Upper lobe of left lung (tissue), 6 donors: Measurements from ENCODE around the gene NBEA. TPM values are rescaled to one million over a fixed set of nuclear protein-coding genes. Genes with fewer than 3 reads are reported as not detected.

ENCODE experiments used
- ATAC-seq, 2 donors: fragments of 200-7000 bp; cut with Tn5 transposase; one replicate each; pipeline ENCODE4 v1.9.1; 2022; ENCODE audit warnings: mild to moderate bottlenecking in 2 of 2, moderate library complexity in 2 of 2; ENCODE audit not compliant: low FRiP score in 2 of 2
- DNase-seq, 2 donors: peaks; one replicate each; pipeline ENCODE4 v3.0.0-alpha.2; 2019 to 2020
- H3K27ac ChIP-seq, 4 donors: fragments of 200-600 bp; sonication (generic); one replicate each; pipeline ENCODE4 v1.5.1; 2016 to 2019
- H3K27me3 ChIP-seq, 4 donors: fragments of 200-600 bp; sonication (generic); one replicate each; pipeline ENCODE4 v1.5.1; 2017 to 2019
- H3K36me3 ChIP-seq, 4 donors: fragments of 200-600 bp; sonication (generic); one replicate each; pipeline ENCODE4 v1.5.1; 2016 to 2019
- H3K4me1 ChIP-seq, 4 donors: fragments of 200-600 bp; sonication (generic); one replicate each; pipeline ENCODE4 v1.5.1; 2018 to 2019
- H3K4me3 ChIP-seq, 4 donors: fragments of 200-600 bp; sonication (generic); one replicate each; pipeline ENCODE4 v1.5.1; 2017 to 2019; ENCODE audit warnings: mild to moderate bottlenecking in 2 of 4, moderate library complexity in 1 of 4
- H3K9me3 ChIP-seq, 4 donors: fragments of 200-600 bp; sonication (generic); one replicate each; pipeline ENCODE4 v1.5.1; 2018 to 2019
- EP300 ChIP-seq, 4 donors: sonication (generic); formaldehyde crosslinking; IDR thresholded peaks; one replicate each; pipeline ENCODE4 v1.5.1; 2017; ENCODE audit warnings: antibody characterized with exemption in 4 of 4, control low read depth in 2 of 4
- POLR2A ChIP-seq, 4 donors: fragments of 450-650 bp; IDR thresholded peaks; one replicate each; pipeline ENCODE4 v1.5.1; 2016 to 2017; ENCODE audit warnings: antibody characterized with exemption in 4 of 4, mild to moderate bottlenecking in 2 of 4
- POLR2AphosphoS5 ChIP-seq, 2 donors: sonication (generic); formaldehyde crosslinking; IDR thresholded peaks; one replicate each; pipeline ENCODE4 v1.5.1; 2017; ENCODE audit warnings: antibody characterized with exemption in 2 of 2
- WGBS, 2 donors: methylation state at CpG; one replicate each; pipeline ENCODE4 v1.1.5; 2017 to 2018; 5-methylcytosine and 5-hydroxymethylcytosine counted together
- total RNA-seq, 6 donors: library from RNA; depleted of rRNA in 4 of 6; stranded (reverse); fragments of >200 nt in 4 of 6; gene quantifications; one replicate each; pipeline versions ENCODE4 v1.1.0 to v1.2.1, GENCODE V29; 2016 to 2021
- TF ChIP-seq, protein P1 (sequence below), 6 experiments: fragments of 450-650 bp in 4 of 6; fragments of 200-600 bp in 2 of 6; sonication (generic) in 2 of 6; IDR thresholded peaks; one replicate each; pipeline ENCODE4 v1.5.1; 2016 to 2019; ENCODE audit warnings: antibody characterized with exemption in 6 of 6
- donor health status: DM: no; HTN: no; CAD: no; lungs with moderate emphysema.
- donor health status: DM: no; HTN: yes; CAD: no; lungs with severe emphysema.

The NBEA gene
- total RNA-seq, 6 donors from 2014 or later: 2.7 to 21.4 (median 5.5) TPM

DNA sequence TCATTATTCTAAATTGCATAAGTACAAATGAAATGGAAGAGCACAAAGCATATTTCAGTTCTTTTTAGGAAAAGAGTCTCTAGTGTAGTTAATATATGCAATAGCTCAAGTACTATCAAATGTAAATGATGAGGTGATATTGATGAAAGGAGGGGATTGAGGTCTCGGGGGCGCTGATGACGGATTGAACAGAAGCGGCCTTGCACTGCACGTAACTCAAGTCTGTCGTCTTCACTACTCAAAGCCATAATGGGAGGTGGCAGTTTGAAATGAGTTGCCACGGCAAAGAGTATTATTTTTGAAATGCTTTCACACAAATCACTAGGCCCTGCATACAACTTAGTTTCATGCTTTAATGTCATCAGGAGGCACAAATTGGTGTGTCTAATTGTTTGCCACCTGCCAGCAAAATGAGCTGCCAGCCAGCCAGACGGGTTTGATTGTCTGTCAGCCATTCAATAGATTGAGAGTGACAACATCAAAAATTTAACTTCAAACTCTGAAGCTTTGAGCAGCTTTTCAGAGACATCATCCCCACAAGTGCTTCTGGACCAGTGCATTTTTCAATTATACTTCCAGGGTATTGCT is 256.6 kb downstream of the NBEA start:
- no peak overlapping the region for H3K27ac ChIP-seq
- TF ChIP-seq, protein P1, sequence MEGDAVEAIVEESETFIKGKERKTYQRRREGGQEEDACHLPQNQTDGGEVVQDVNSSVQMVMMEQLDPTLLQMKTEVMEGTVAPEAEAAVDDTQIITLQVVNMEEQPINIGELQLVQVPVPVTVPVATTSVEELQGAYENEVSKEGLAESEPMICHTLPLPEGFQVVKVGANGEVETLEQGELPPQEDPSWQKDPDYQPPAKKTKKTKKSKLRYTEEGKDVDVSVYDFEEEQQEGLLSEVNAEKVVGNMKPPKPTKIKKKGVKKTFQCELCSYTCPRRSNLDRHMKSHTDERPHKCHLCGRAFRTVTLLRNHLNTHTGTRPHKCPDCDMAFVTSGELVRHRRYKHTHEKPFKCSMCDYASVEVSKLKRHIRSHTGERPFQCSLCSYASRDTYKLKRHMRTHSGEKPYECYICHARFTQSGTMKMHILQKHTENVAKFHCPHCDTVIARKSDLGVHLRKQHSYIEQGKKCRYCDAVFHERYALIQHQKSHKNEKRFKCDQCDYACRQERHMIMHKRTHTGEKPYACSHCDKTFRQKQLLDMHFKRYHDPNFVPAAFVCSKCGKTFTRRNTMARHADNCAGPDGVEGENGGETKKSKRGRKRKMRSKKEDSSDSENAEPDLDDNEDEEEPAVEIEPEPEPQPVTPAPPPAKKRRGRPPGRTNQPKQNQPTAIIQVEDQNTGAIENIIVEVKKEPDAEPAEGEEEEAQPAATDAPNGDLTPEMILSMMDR (IDR thresholded peaks at IDR 0.05): no peak
- TF ChIP-seq POLR2A (IDR thresholded peaks at IDR 0.05): no peak
- no peak for TF ChIP-seq EP300 (IDR thresholded peaks at IDR 0.05)
- TF ChIP-seq POLR2AphosphoS5 (IDR thresholded peaks at IDR 0.05): no peak
- H3K27me3 ChIP-seq: no peaks in the 10 kb centered on the region
- no peak overlapping the region for H3K4me3 ChIP-seq
- H3K36me3 ChIP-seq: no peaks in the 10 kb centered on the region
- H3K9me3 ChIP-seq: no peaks in the 10 kb centered on the region
- DNase-seq: no peak
- ATAC-seq: no peak
- 85% methylated on average over 8 of the region's 8 CpGs for WGBS, 2 donors
- H3K4me1 ChIP-seq: no peaks in the 10 kb centered on the region

DNA sequence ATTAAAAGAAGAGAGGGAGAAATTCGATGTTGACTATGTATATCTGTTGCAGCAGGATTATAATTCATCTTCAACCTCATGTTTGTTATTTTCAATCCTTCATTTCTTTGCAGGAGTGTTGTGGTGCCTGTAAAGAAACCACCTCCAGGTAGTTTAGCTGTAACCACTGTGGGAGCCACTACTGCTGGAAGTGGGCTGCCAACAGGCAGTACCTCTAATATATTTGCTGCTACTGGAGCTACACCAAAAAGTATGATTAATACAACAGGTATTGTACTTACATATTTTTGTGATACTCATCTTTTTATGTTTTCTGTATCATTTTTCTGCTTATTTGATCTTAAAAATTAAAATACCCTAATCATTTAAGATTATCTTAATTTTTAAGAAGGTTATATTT is 266.5 kb downstream of the NBEA start:
- Histone ChIP-seq H3K4me1 (no peaks in the 10 kb centered on the region), H3K36me3 (no peaks in the 10 kb centered on the region), H3K27me3 (no peaks in the 10 kb centered on the region), H3K27ac (no peak overlapping the region), H3K9me3 (no peaks in the 10 kb centered on the region), H3K4me3 (no peak overlapping the region)
- 80 to 88% methylated on average over 1 of the region's 1 CpG for WGBS, 2 donors
- no peak for DNase-seq
- ATAC-seq: no peak
- TF ChIP-seq POLR2A (IDR thresholded peaks at IDR 0.05) (no peak), EP300 (IDR thresholded peaks at IDR 0.05) (no peak), POLR2AphosphoS5 (IDR thresholded peaks at IDR 0.05) (no peak)
- TF ChIP-seq, protein P1 (IDR thresholded peaks at IDR 0.05): no peak

- DNase-seq: no peak
- WGBS, 2 donors: 71 to 85% methylated on average over 2 of the region's 2 CpGs
- Histone ChIP-seq H3K36me3 (no peaks in the 10 kb centered on the region), H3K27ac (no peak overlapping the region), H3K27me3 (no peaks in the 10 kb centered on the region), H3K4me3 (no peak overlapping the region), H3K9me3 (no peaks in the 10 kb centered on the region), H3K4me1 (no peaks in the 10 kb centered on the region)
- ATAC-seq: no peak
- TF ChIP-seq EP300 (IDR thresholded peaks at IDR 0.05) (no peak), POLR2A (IDR thresholded peaks at IDR 0.05) (no peak), POLR2AphosphoS5 (IDR thresholded peaks at IDR 0.05) (no peak)
- TF ChIP-seq, protein P1 (IDR thresholded peaks at IDR 0.05): no peak
Observed at GRCh38 chr13:35210261-35210660, 268.2 kb downstream of the NBEA start.

- Histone ChIP-seq H3K27me3 (no peaks in the 10 kb centered on the region), H3K36me3 (no peaks in the 10 kb centered on the region), H3K9me3 (no peaks in the 10 kb centered on the region), H3K4me3 (no peak overlapping the region), H3K4me1 (no peaks in the 10 kb centered on the region), H3K27ac (no peak overlapping the region)
- TF ChIP-seq POLR2A (IDR thresholded peaks at IDR 0.05) (no peak), POLR2AphosphoS5 (IDR thresholded peaks at IDR 0.05) (no peak), EP300 (IDR thresholded peaks at IDR 0.05) (no peak)
- TF ChIP-seq, protein P1 (IDR thresholded peaks at IDR 0.05): no peak
- no peak for ATAC-seq
- 89% methylated on average over 4 of the region's 4 CpGs for WGBS, 2 donors
- DNase-seq: no peak
Observed at GRCh38 chr13:35211949-35212348, 269.9 kb downstream of the NBEA start.

DNA sequence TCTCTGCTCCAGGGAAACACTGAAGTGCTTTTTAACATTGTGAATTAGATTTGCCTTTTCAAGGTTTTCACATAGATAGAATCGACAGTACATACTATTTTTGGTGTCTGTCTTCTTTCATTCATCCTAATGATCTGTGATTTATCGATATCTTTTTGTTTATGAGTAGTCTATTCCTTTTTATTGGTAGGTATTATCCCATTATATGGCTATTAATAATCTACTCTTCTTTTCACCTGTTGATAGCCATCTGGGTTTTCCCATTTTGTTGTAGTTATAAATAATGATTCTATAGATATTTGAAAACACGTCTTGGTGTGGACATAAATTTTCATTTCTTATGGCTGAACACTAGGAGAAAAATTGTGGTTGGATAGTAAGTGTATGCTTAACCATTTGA is 271.8 kb downstream of the NBEA start:
- WGBS, 2 donors: 87 to 89% methylated on average over 3 of the region's 3 CpGs
- DNase-seq: no peak

More for the DNA sequence above, 271.8 kb downstream of the NBEA start:
- no peak overlapping the region for H3K27ac ChIP-seq
- no peak overlapping the region for H3K4me3 ChIP-seq
- no peak for ATAC-seq
- TF ChIP-seq EP300 (IDR thresholded peaks at IDR 0.05) (no peak), POLR2A (IDR thresholded peaks at IDR 0.05) (no peak), POLR2AphosphoS5 (IDR thresholded peaks at IDR 0.05) (no peak)
- TF ChIP-seq, protein P1 (IDR thresholded peaks at IDR 0.05): no peak
- no peaks in the 10 kb centered on the region for H3K27me3 ChIP-seq
- no peaks in the 10 kb centered on the region for H3K36me3 ChIP-seq
- H3K9me3 ChIP-seq: no peaks in the 10 kb centered on the region
- no peaks in the 10 kb centered on the region for H3K4me1 ChIP-seq
